ENCODE data around the gene BICC1. TPM values are rescaled to one million over a fixed set of nuclear protein-coding genes. Genes with fewer than 3 reads are reported as not detected.
"Not testable (repeated sequence)": the region's sequence is repeated elsewhere in the genome, so short reads cannot be mapped to it uniquely, and the experiment has no call there.

The BICC1 gene
- polyA plus RNA-seq, 1 donor, result 6.2 TPM

DNA sequence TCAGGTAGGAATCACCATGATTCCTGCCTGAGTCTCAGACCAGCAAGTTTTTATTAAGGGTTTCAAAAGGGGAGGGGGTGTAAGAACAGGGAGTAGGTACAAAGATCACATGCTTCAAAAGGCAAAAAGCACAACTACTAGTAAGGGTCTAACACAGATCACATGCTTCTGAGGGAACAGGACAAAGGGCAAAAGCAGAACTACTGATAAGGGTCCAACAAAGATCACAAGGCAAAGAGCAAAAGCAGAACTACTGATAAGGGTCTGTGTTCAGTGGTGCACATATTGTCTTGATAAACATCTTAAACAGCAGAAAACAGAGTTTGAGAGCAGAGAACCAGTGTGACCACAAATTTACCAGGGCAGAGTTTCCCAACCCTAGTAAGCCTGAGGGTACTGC is 84.5 kb downstream of the BICC1 start:
- not testable (repeated sequence) for H3K4me1 ChIP-seq (ENCODE audit: control insufficient read depth, insufficient read depth, low read length); H3K27ac ChIP-seq (ENCODE audit: low read length); DNase-seq; H3K36me3 ChIP-seq (ENCODE audit: control insufficient read depth, insufficient read depth, low read length); H3K9me3 ChIP-seq (ENCODE audit: control insufficient read depth, low read depth, low read length); H3K4me3 ChIP-seq (ENCODE audit: low read length); H3K27me3 ChIP-seq (ENCODE audit: control insufficient read depth, insufficient read depth, low read length)

DNA sequence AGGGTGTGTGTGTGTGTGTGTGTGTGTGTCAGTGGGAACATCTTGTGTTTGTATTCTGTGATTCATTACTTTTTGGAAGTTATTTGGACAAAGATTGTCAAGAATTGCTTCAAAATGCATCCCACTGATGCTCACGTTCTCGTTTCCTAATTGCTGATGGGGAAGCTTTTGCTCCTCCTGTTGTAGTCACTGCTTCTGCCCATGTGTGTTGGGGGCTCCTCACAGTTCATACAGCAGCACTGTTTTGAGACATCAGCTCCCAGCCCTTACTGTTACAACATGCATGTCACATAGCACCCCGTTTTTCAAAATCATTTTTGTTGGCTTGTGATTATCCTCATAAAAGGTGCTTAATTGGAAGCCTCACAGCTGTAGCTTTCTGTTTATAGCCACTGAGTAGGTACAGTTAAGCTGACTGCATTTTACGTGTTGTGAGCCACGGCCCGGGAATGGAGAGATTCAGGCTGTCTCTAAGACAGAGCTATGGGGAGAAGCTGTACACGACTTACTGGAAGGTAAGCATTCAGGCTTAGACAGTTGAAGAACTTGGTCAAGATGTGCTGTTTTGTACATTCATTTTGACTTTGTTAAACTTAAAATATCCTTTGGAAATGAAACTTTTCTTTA is 87.4 kb downstream of the BICC1 start:
- H3K27me3 ChIP-seq (ENCODE audit: control insufficient read depth, insufficient read depth, low read length), result no peaks in the 10 kb centered on the region
- WGBS (ENCODE audit: insufficient coverage, low lambda C conversion rate), result no CpG with 5 or more reads among the region's 7 CpGs

DNA sequence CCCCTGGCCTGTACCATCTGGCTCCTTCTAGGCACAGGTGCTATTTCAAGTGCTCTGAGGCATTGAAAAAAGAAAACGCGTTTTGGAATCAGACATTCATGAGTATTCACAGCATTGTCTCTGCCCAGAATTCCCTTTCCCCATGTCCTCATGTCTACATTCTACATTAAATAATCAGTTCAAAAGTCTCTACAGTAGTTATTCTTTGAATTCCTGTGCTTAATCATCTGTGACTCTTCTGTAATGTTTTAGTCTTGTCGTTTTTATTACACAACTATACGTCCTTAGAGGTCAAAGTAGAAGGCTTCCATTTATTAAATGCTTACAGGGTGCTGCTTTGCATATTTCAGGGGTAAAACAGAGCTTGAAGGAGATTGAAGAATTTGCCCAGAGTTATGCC is 95.7 kb downstream of the BICC1 start:
- no peak overlapping the region for H3K4me3 ChIP-seq (ENCODE audit: low read length)
- no peaks in the 10 kb centered on the region for H3K4me1 ChIP-seq (ENCODE audit: control insufficient read depth, insufficient read depth, low read length)
- no peak overlapping the region for H3K27ac ChIP-seq (ENCODE audit: low read length)
- no peaks in the 10 kb centered on the region for H3K36me3 ChIP-seq (ENCODE audit: control insufficient read depth, insufficient read depth, low read length)
- H3K27me3 ChIP-seq (ENCODE audit: control insufficient read depth, insufficient read depth, low read length), result no peaks in the 10 kb centered on the region
- 68% methylated on average over 3 of the region's 4 CpGs for WGBS (ENCODE audit: insufficient coverage, low lambda C conversion rate)
- DNase-seq, result no peak
- H3K9me3 ChIP-seq (ENCODE audit: control insufficient read depth, low read depth, low read length), result no peaks in the 10 kb centered on the region

More for the DNA sequence above, 87.4 kb downstream of the BICC1 start:
- no peaks in the 10 kb centered on the region for H3K36me3 ChIP-seq (ENCODE audit: control insufficient read depth, insufficient read depth, low read length)
- H3K4me3 ChIP-seq (ENCODE audit: low read length), result no peak overlapping the region
- H3K9me3 ChIP-seq (ENCODE audit: control insufficient read depth, low read depth, low read length), result no peaks in the 10 kb centered on the region
- no peaks in the 10 kb centered on the region for H3K4me1 ChIP-seq (ENCODE audit: control insufficient read depth, insufficient read depth, low read length)
- no peak for DNase-seq
- no peak overlapping the region for H3K27ac ChIP-seq (ENCODE audit: low read length)

DNA sequence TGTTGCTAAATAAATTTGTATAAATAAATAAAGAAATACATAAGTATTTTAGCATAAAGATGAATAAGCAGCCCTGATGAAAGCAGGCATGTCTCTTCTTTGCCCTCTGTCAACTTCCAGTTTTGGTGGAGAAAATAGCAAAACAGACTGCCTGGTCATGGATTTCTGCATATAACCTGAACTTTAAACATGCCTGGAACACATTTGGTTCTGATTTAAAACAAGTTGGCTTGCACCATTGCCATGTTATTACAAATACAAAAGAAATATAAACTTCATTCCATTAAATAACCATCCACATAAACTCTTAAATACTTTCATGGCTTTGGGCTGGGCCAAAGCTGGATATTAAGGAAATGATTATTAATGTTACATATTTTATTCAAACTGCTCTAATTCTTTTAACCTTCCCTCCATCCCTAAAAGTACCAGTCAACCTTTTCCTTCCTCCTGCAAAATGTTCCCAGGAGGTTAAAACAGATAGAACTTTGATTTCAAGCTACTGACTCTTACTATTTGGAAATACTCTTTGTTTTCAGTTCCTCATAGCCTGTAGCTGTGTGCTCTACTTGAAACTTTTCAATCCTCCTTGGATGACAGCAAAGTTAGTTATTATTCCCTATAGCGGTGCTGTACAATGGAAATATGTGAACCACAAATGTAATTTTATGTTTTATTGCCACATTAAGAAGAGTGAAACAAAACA is 96.3 kb downstream of the BICC1 start:
- Histone ChIP-seq H3K4me3 (ENCODE audit: low read length) (no peak overlapping the region), H3K27ac (ENCODE audit: low read length) (no peak overlapping the region), H3K36me3 (ENCODE audit: control insufficient read depth, insufficient read depth, low read length) (no peaks in the 10 kb centered on the region), H3K4me1 (ENCODE audit: control insufficient read depth, insufficient read depth, low read length) (no peaks in the 10 kb centered on the region), H3K27me3 (ENCODE audit: control insufficient read depth, insufficient read depth, low read length) (no peaks in the 10 kb centered on the region), H3K9me3 (ENCODE audit: control insufficient read depth, low read depth, low read length) (no peaks in the 10 kb centered on the region)
- WGBS (ENCODE audit: insufficient coverage, low lambda C conversion rate), result 83% methylated on average over 1 of the region's 1 CpG
- no peak for DNase-seq

DNA sequence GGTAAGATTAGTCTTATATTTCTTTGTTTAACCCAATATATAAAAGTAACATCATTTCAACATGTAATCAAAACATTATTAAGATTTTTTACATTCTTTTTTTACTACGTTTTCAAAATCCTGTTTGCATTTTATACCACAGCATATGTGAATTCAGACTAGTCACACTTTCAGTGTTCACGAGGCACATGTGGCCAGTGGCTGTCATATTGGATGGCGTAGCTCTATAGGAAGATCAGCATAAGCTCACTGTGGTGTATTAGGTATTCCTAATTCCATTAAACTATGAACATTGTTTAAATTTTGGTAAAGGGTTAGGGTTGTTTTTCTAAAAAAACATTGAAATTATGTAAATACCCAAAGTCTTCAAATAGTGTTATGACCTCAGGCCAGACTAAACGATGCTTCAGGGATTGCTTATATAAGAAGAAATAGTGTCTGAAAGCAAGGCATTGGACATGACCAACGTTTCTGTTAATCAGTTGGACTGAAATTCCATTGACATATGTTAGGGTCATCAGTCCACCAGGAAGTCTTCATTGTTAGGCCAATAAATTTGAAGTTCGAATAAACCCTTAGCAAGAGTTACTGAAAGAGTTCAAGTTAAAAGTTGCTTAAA is 97.0 kb downstream of the BICC1 start:
- DNase-seq, result no peak
- no peaks in the 10 kb centered on the region for H3K27me3 ChIP-seq (ENCODE audit: control insufficient read depth, insufficient read depth, low read length)
- no peaks in the 10 kb centered on the region for H3K4me1 ChIP-seq (ENCODE audit: control insufficient read depth, insufficient read depth, low read length)
- H3K4me3 ChIP-seq (ENCODE audit: low read length), result no peak overlapping the region
- H3K9me3 ChIP-seq (ENCODE audit: control insufficient read depth, low read depth, low read length), result no peaks in the 10 kb centered on the region
- 100% methylated on average over 3 of the region's 6 CpGs for WGBS (ENCODE audit: insufficient coverage, low lambda C conversion rate)
- no peaks in the 10 kb centered on the region for H3K36me3 ChIP-seq (ENCODE audit: control insufficient read depth, insufficient read depth, low read length)
- H3K27ac ChIP-seq (ENCODE audit: low read length), result no peak overlapping the region

DNA sequence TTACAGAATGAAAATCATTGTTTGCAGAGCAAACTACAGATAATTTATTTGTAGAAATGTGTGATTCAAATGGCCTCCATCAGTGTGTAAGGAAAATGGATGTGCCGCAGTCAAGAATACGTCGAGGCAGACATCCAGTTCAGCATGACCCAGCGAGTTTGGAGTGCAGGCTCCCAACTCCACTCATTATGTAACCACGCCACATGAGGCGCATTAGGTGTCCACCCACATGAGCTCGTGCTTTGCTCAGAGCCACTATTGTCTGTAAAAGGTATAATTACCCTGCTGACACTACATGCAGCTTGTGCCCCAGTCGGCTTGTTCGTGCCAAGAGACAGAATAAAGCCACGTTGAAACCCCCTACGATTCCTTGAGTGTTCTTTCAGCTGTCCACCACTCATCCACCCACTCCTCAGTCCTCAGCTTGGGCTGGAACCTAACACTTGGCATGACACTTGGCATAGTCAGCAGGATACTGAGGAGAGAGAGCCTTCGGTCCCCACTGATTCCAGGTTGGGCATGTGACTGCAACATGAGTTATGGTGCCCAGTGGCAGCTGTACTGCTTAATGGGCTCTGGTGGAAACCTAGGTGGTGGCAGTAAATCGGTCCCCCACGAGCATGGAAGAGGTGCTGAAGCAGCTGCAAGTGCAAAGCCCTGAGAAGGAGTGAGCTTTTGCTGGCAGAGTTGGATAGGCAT is 102.7 kb downstream of the BICC1 start:
- no peaks in the 10 kb centered on the region for H3K27me3 ChIP-seq (ENCODE audit: control insufficient read depth, insufficient read depth, low read length)
- no peak for DNase-seq
- H3K36me3 ChIP-seq (ENCODE audit: control insufficient read depth, insufficient read depth, low read length), result no peaks in the 10 kb centered on the region
- no peak overlapping the region for H3K4me3 ChIP-seq (ENCODE audit: low read length)
- WGBS (ENCODE audit: insufficient coverage, low lambda C conversion rate), result no CpG with 5 or more reads among the region's 14 CpGs
- H3K27ac ChIP-seq (ENCODE audit: low read length), result no peak overlapping the region
- no peaks in the 10 kb centered on the region for H3K9me3 ChIP-seq (ENCODE audit: control insufficient read depth, low read depth, low read length)
- no peaks in the 10 kb centered on the region for H3K4me1 ChIP-seq (ENCODE audit: control insufficient read depth, insufficient read depth, low read length)

DNA sequence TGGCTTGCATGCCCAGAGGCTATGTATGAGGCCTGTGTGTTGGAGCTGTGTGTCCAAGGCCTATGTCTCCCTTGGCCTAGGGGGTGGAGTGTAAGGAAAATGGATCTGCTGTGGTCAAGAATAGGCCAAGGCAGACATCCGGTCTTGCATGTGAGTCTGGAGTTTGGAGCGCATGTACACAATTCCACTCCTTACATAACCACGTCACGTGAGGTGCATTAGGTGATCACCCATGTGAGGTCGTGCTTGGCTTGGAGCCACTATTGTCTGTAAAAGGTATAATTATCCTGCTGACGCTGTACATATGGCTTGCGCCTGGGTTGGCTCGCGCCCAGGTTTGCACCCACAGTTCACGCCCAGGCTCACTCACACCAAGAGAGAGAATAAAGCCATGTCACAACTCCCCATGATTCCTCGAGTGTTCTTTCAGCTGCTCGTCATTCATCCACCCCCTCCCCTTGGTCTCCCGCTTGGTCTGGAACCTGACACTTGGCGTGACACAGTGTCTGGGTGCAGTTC is 105.5 kb downstream of the BICC1 start:
- Histone ChIP-seq H3K27me3 (ENCODE audit: control insufficient read depth, insufficient read depth, low read length) (no peaks in the 10 kb centered on the region), H3K9me3 (ENCODE audit: control insufficient read depth, low read depth, low read length) (no peaks in the 10 kb centered on the region), H3K27ac (ENCODE audit: low read length) (no peak overlapping the region), H3K4me1 (ENCODE audit: control insufficient read depth, insufficient read depth, low read length) (no peaks in the 10 kb centered on the region), H3K36me3 (ENCODE audit: control insufficient read depth, insufficient read depth, low read length) (no peaks in the 10 kb centered on the region), H3K4me3 (ENCODE audit: low read length) (no peak overlapping the region)
- DNase-seq, result no peak
- 96% methylated on average over 5 of the region's 14 CpGs for WGBS (ENCODE audit: insufficient coverage, low lambda C conversion rate)

DNA sequence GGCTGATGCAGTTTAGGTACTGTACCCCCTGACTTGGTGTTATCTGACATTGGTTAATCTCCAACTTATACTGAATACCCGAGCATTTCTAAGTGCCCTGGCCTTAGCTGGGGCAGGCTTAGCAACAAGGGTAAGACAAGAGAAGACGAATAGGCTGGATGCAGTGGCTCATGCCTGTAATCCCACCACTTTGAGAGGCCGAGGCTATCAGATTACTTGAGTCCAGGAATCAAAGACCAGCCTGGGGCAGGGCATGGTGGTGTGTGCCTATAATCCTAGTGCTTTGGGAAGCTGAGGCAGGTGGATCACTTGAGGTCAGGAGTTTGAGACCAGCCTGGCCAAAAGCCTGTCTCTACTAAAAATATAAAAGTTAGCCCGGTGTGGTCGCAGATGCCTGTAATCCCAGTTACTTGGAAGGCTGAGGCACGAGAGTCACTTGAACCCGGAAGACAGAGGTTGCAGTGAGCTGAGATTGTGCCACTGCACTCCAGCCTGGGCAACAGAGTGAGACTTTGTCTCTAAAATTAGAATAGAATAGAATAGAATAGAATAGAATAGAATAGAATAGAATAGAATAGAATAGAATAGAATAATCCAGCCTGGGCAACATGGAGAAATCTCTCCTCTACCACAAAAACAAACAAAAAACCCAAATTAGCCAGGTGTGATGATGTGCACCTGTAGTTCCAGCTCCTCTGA is 108.9 kb downstream of the BICC1 start:
- Histone ChIP-seq H3K4me1 (ENCODE audit: control insufficient read depth, insufficient read depth, low read length) (no peaks in the 10 kb centered on the region), H3K9me3 (ENCODE audit: control insufficient read depth, low read depth, low read length) (no peaks in the 10 kb centered on the region), H3K4me3 (ENCODE audit: low read length) (no peak overlapping the region), H3K36me3 (ENCODE audit: control insufficient read depth, insufficient read depth, low read length) (no peaks in the 10 kb centered on the region), H3K27me3 (ENCODE audit: control insufficient read depth, insufficient read depth, low read length) (no peaks in the 10 kb centered on the region), H3K27ac (ENCODE audit: low read length) (no peak overlapping the region)
- no CpG with 5 or more reads among the region's 7 CpGs for WGBS (ENCODE audit: insufficient coverage, low lambda C conversion rate)
- no peak for DNase-seq

DNA sequence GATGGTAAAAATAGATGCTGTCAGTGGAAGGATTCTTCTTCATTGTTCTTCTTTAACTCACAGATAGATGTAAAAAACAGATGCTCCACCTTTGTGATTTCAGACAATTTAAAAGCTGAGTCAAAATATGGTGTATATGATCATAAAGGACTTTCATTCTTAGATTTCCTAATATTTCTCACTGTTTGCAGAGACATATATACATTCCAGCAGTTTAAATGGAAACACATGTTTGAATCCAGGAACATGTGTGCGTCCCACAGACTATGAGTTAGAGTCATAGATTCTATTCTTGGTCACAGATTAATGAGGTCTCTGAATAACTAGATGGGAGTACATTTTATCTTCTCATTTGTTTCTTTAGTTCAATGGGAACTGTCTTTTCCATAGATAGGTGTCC is 109.6 kb downstream of the BICC1 start:
- DNase-seq, result no peak
- no CpG with 5 or more reads among the region's 1 CpG for WGBS (ENCODE audit: insufficient coverage, low lambda C conversion rate)
- Histone ChIP-seq H3K4me3 (ENCODE audit: low read length) (no peak overlapping the region), H3K4me1 (ENCODE audit: control insufficient read depth, insufficient read depth, low read length) (no peaks in the 10 kb centered on the region), H3K27ac (ENCODE audit: low read length) (no peak overlapping the region), H3K9me3 (ENCODE audit: control insufficient read depth, low read depth, low read length) (no peaks in the 10 kb centered on the region), H3K36me3 (ENCODE audit: control insufficient read depth, insufficient read depth, low read length) (no peaks in the 10 kb centered on the region), H3K27me3 (ENCODE audit: control insufficient read depth, insufficient read depth, low read length) (no peaks in the 10 kb centered on the region)

DNA sequence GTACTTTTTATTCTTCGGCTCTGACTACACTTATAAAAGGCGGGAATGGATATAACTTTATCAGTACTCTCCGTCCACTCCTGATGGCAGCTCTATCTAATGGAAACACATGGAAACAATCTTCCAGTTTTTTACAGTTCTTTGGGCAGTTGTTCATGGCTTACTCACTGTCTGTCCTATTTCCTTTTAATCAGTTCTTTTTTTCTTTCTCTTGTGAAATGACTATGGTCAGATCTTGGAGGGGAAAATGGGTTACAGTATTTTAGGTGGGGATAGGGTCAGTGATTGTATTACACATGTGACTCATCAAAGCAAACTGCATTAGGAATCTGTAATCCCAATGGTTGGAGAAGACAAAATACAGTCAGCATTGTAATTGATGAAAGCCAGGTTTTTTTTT is 112.4 kb downstream of the BICC1 start:
- no peak for DNase-seq
- Histone ChIP-seq H3K27me3 (ENCODE audit: control insufficient read depth, insufficient read depth, low read length) (no peaks in the 10 kb centered on the region), H3K36me3 (ENCODE audit: control insufficient read depth, insufficient read depth, low read length) (no peaks in the 10 kb centered on the region), H3K4me3 (ENCODE audit: low read length) (no peak overlapping the region), H3K4me1 (ENCODE audit: control insufficient read depth, insufficient read depth, low read length) (no peaks in the 10 kb centered on the region), H3K9me3 (ENCODE audit: control insufficient read depth, low read depth, low read length) (no peaks in the 10 kb centered on the region), H3K27ac (ENCODE audit: low read length) (no peak overlapping the region)
- 67% methylated on average over 3 of the region's 3 CpGs for whole genome bisulfite sequencing (ENCODE audit: insufficient coverage, low lambda C conversion rate)
